NT2/D1 (cell line): Measurements from ENCODE around the gene PROK2.

ENCODE experiments used
- DNase-seq: peaks from one replicate; pipeline ENCODE4 v3.0.0-alpha.2; 2011; ENCODE audit warnings: low read depth, low spot score
- H3K27me3 ChIP-seq: 2 replicates; pipeline ENCODE4 v1.6.0; 2011; ENCODE audit warnings: mild to moderate bottlenecking; ENCODE audit not compliant: insufficient read length, insufficient read depth
- H3K36me3 ChIP-seq: 2 replicates; pipeline ENCODE4 v1.6.1; 2011; ENCODE audit warnings: mild to moderate bottlenecking, low read length, mixed read lengths; ENCODE audit not compliant: insufficient read depth, insufficient read length
- H3K4me1 ChIP-seq: 2 replicates; pipeline ENCODE4 v1.5.1; 2011; ENCODE audit not compliant: insufficient read depth, insufficient read length
- H3K4me3 ChIP-seq: 2 replicates; pipeline ENCODE4 v1.5.1; 2011; ENCODE audit warnings: low read depth; ENCODE audit not compliant: insufficient read length
- H3K9ac ChIP-seq: 2 replicates; pipeline ENCODE4 v1.6.0; 2011; ENCODE audit warnings: low read depth; ENCODE audit not compliant: insufficient read length
- H3K9me3 ChIP-seq: 2 replicates; pipeline ENCODE4 v1.5.1; 2011; ENCODE audit warnings: mild to moderate bottlenecking, low read length; ENCODE audit not compliant: insufficient read depth
- SUZ12 ChIP-seq: IDR thresholded peaks from 2 replicates; pipeline ENCODE4 v1.6.1; 2011; ENCODE audit not compliant: insufficient read length, insufficient read depth; ENCODE audit errors: extremely low read depth
- YY1 ChIP-seq: IDR thresholded peaks from 2 replicates; pipeline ENCODE4 v1.6.1; 2011; ENCODE audit not compliant: insufficient read length, insufficient read depth
- ZNF274 ChIP-seq: IDR thresholded peaks from 2 replicates; pipeline ENCODE4 v1.6.1; 2011; ENCODE audit warnings: mild to moderate bottlenecking, low read depth, low read length

Gene PROK2

GRCh38 chr3:71778353-71778752 lies 6.6 kb downstream of the PROK2 start:
- no peaks in the 10 kb centered on the region for H3K9me3 ChIP-seq
- H3K4me3 ChIP-seq: no peak overlapping the region
- no peak for DNase-seq
- H3K36me3 ChIP-seq: no peaks in the 10 kb centered on the region
- H3K4me1 ChIP-seq: peaks cover 2% of the 10 kb centered on the region
- H3K27me3 ChIP-seq: peaks cover 22% of the 10 kb centered on the region
- no peak overlapping the region for H3K9ac ChIP-seq
- TF ChIP-seq ZNF274 (no peak), YY1 (no peak), SUZ12 (no peak)

GRCh38 chr3:71776538-71776937 lies 8.4 kb downstream of the PROK2 start:
- H3K9me3 ChIP-seq: no peaks in the 10 kb centered on the region
- TF ChIP-seq ZNF274 (no peak), SUZ12 (no peak), YY1 (no peak)
- peaks cover 4% of the 10 kb centered on the region for H3K27me3 ChIP-seq
- no peaks in the 10 kb centered on the region for H3K36me3 ChIP-seq
- H3K4me3 ChIP-seq: no peak overlapping the region
- peaks cover 2% of the 10 kb centered on the region for H3K4me1 ChIP-seq
- DNase-seq: no peak
- no peak overlapping the region for H3K9ac ChIP-seq

GRCh38 chr3:71771884-71772283 lies 13.1 kb downstream of the PROK2 start:
- DNase-seq: no peak
- no peaks in the 10 kb centered on the region for H3K4me1 ChIP-seq
- no peaks in the 10 kb centered on the region for H3K36me3 ChIP-seq
- no peak for TF ChIP-seq SUZ12
- TF ChIP-seq YY1: no peak
- TF ChIP-seq ZNF274: no peak
- H3K4me3 ChIP-seq: no peak overlapping the region
- no peaks in the 10 kb centered on the region for H3K27me3 ChIP-seq
- no peaks in the 10 kb centered on the region for H3K9me3 ChIP-seq
- no peak overlapping the region for H3K9ac ChIP-seq

GRCh38 chr3:71771126-71771525 lies 13.8 kb downstream of the PROK2 start:
- no peak for DNase-seq
- Histone ChIP-seq H3K4me1 (no peaks in the 10 kb centered on the region), H3K9me3 (no peaks in the 10 kb centered on the region), H3K36me3 (no peaks in the 10 kb centered on the region), H3K27me3 (no peaks in the 10 kb centered on the region), H3K9ac (no peak overlapping the region), H3K4me3 (no peak overlapping the region)
- TF ChIP-seq ZNF274 (no peak), YY1 (no peak), SUZ12 (no peak)

GRCh38 chr3:71763426-71763825 lies 21.5 kb downstream of the PROK2 start:
- no peaks in the 10 kb centered on the region for H3K27me3 ChIP-seq
- DNase-seq: no peak
- no peaks in the 10 kb centered on the region for H3K36me3 ChIP-seq
- no peaks in the 10 kb centered on the region for H3K4me1 ChIP-seq
- no peaks in the 10 kb centered on the region for H3K9me3 ChIP-seq
- no peak for TF ChIP-seq SUZ12
- no peak for TF ChIP-seq YY1
- no peak for TF ChIP-seq ZNF274
- no peak overlapping the region for H3K9ac ChIP-seq
- H3K4me3 ChIP-seq: no peak overlapping the region

GRCh38 chr3:71760140-71760539 lies 24.8 kb downstream of the PROK2 start:
- no peak overlapping the region for H3K4me3 ChIP-seq
- no peak for TF ChIP-seq SUZ12
- no peak for TF ChIP-seq ZNF274
- no peaks in the 10 kb centered on the region for H3K9me3 ChIP-seq
- no peaks in the 10 kb centered on the region for H3K4me1 ChIP-seq
- no peaks in the 10 kb centered on the region for H3K36me3 ChIP-seq
- no peak for DNase-seq
- peaks cover under 1% of the 10 kb centered on the region for H3K27me3 ChIP-seq
- no peak overlapping the region for H3K9ac ChIP-seq

GRCh38 chr3:71759401-71759800 lies 25.5 kb downstream of the PROK2 start:
- Histone ChIP-seq H3K9ac (no peak overlapping the region), H3K4me1 (peaks cover 2% of the 10 kb centered on the region), H3K9me3 (no peaks in the 10 kb centered on the region), H3K36me3 (no peaks in the 10 kb centered on the region), H3K4me3 (no peak overlapping the region), H3K27me3 (peaks cover 6% of the 10 kb centered on the region)
- TF ChIP-seq YY1 (no peak), SUZ12 (no peak), ZNF274 (no peak)
- DNase-seq: no peak

GRCh38 chr3:71758091-71758490 lies 26.9 kb downstream of the PROK2 start:
- DNase-seq: no peak
- TF ChIP-seq SUZ12 (no peak), YY1 (no peak), ZNF274 (no peak)
- Histone ChIP-seq H3K4me1 (peaks cover 2% of the 10 kb centered on the region), H3K9ac (no peak overlapping the region), H3K36me3 (no peaks in the 10 kb centered on the region), H3K27me3 (peaks cover 8% of the 10 kb centered on the region), H3K4me3 (no peak overlapping the region), H3K9me3 (no peaks in the 10 kb centered on the region)
